Measurements from ENCODE around the gene TSR3. TPM values are rescaled to one million over a fixed set of nuclear protein-coding genes. Genes with fewer than 3 reads are reported as not detected.

TSR3 gene
- total RNA-seq, 6 experiments from 2014 or later, result 73.7 to 84.6 (median 78.1) TPM

DNA sequence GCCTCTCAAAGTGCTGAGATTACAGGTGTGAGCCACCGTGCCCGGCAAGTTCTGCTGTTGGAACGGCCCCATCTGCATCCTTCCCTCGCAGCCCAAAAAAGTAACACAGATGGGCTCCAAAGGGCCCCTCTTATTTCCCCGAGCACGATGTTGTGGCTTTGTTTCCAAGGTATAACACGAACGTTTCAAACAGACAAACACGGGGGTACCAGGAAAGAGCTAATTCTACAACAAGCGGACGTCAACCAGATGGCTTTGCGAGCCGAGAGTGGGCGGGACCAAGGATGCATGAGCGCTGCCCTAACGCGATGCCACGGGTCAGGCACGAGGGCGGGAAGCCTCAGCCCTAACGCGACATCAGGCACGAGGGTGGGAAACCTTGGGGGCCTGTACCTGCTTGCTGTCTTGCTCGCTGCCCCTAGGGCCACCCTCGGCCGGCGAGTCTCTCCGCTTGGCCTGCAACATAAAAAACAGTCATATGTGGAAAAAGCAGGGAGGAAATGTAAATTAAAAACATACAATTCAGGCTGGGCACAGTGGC is 38.6 kb upstream of the TSR3 start:
- Mint-ChIP-seq H3K9me3 (no peaks in the 10 kb centered on the region), H3K27me3 (ENCODE audit: insufficient read depth) (no peaks in the 10 kb centered on the region; the same call in 1 of the 2 replicates), H3K4me3 (no peak overlapping the region), H3K4me1 (ENCODE audit: low read depth) (no peaks in the 10 kb centered on the region), H3K27ac (no peak overlapping the region), H3K36me3 (ENCODE audit: low read depth) (no peaks in the 10 kb centered on the region)
- DNase-seq, result no peak
- TF ChIP-seq CTCF (IDR thresholded peaks at IDR 0.05), result no peak

- Mint-ChIP-seq H3K36me3 (ENCODE audit: low read depth) (no peaks in the 10 kb centered on the region), H3K9me3 (no peaks in the 10 kb centered on the region), H3K4me3 (no peak overlapping the region), H3K4me1 (ENCODE audit: low read depth) (no peaks in the 10 kb centered on the region), H3K27me3 (ENCODE audit: insufficient read depth) (no peaks in the 10 kb centered on the region; the same call in 1 of the 2 replicates), H3K27ac (no peak overlapping the region)
- no peak for DNase-seq
- no peak for TF ChIP-seq CTCF (IDR thresholded peaks at IDR 0.05)
Observed at GRCh38 chr16:1389762-1390161, 38.1 kb upstream of the TSR3 start.

DNA sequence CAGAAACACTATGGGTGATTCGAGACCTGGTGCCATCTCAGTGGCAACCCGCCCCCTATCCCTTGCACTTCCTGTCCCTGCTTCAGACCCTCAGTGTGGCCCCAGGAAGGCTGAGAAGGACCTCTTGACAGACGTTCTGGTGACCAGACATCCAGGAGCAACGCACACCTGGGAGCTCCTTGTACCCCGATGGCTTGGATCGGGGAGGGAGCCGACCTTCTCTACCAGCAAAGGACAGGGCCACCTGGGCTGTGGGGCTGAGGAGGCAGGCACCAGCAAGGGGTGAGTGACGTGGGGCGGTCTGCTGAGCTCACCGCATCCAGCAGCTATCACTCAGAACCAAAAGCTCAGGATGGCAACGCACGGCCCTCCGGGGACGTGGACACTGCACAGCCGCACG is 35.7 kb upstream of the TSR3 start:
- H3K36me3 Mint-ChIP-seq (ENCODE audit: low read depth), result no peaks in the 10 kb centered on the region
- no peak for TF ChIP-seq CTCF (IDR thresholded peaks at IDR 0.05)
- no peaks in the 10 kb centered on the region for H3K9me3 Mint-ChIP-seq
- no peak for DNase-seq
- no peaks in the 10 kb centered on the region; the same call in 1 of the 2 replicates for H3K27me3 Mint-ChIP-seq (ENCODE audit: insufficient read depth)
- no peak overlapping the region for H3K27ac Mint-ChIP-seq
- H3K4me1 Mint-ChIP-seq (ENCODE audit: low read depth), result no peaks in the 10 kb centered on the region
- H3K4me3 Mint-ChIP-seq, result no peak overlapping the region

DNA sequence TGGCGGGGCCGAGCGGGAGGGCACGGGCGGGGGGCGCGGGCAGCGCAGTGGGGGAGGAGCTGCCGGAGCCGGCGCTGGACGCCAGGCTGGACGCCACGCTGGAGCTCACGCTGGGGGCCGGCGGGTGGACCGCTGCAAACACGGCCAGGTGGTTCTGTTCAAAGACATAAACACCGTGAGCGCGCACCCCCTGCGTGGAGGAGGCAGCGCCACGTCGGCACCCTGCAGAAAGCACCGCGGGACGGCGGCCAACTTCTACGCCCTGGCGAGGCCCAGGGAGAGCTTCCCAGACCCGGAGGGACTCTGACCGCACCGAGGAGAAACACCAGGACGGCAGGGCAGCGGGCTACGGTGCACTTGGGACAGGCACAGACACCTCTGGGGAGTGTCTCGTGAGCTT is 33.6 kb upstream of the TSR3 start:
- Mint-ChIP-seq H3K36me3 (ENCODE audit: low read depth) (no peaks in the 10 kb centered on the region), H3K9me3 (no peaks in the 10 kb centered on the region), H3K27me3 (ENCODE audit: insufficient read depth) (no peaks in the 10 kb centered on the region), H3K4me3 (no peak overlapping the region), H3K4me1 (ENCODE audit: low read depth) (no peaks in the 10 kb centered on the region), H3K27ac (no peak overlapping the region)
- DNase-seq, result no peak
- no peak for TF ChIP-seq CTCF (IDR thresholded peaks at IDR 0.05)

DNA sequence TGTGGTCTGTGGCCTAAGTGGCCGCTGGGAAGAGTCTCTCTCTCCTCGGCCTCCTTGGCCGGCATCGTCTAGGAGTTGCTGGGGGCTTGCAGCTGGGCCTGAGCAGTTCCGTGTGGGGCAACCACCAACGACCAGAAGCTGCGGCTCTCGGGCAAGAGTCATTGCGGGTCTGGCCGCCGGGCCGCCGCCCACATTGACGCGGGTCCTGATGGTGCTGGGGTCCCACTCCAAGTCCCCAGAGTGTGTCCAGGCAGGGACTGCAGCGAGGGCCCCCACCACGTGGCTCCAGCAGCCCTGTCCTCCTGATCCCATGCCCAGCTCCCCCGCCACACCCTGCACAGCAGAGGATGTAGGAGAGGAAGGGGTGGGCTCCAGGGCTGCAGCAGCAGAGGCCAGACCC is 31.9 kb upstream of the TSR3 start:
- peaks cover 4% of the 10 kb centered on the region; the same call in 1 of the 2 replicates for H3K27me3 Mint-ChIP-seq (ENCODE audit: insufficient read depth)
- H3K4me3 Mint-ChIP-seq, result no peak overlapping the region
- no peak for TF ChIP-seq CTCF (IDR thresholded peaks at IDR 0.05)
- H3K27ac Mint-ChIP-seq, result no peak overlapping the region
- DNase-seq, result no peak
- no peaks in the 10 kb centered on the region for H3K9me3 Mint-ChIP-seq
- no peaks in the 10 kb centered on the region for H3K36me3 Mint-ChIP-seq (ENCODE audit: low read depth)
- H3K4me1 Mint-ChIP-seq (ENCODE audit: low read depth), result peaks cover 5% of the 10 kb centered on the region

Data from HFFc6 (cell line).